Pulmonary artery endothelial cell (primary cell): ENCODE measurements around the gene IFT172. TPM values are rescaled to one million over a fixed set of nuclear protein-coding genes. Genes with fewer than 3 reads are reported as not detected.
"Not testable (repeated sequence)": the region's sequence is repeated elsewhere in the genome, so short reads cannot be mapped to it uniquely, and the experiment has no call there.

Experiments
- DNase-seq: peaks from one replicate; pipeline ENCODE4 v3.0.0-alpha.2; 2011; ENCODE audit warnings: low read depth, low spot score
- total RNA-seq: library from RNA; depleted of rRNA; stranded (reverse); fragments of >200 nt; gene quantifications from 2 replicates; pipeline ENCODE4 v1.2.3, GENCODE V29; 2014

Gene IFT172
- total RNA-seq, result 27.5 and 30.3 TPM in 2 replicates

DNA sequence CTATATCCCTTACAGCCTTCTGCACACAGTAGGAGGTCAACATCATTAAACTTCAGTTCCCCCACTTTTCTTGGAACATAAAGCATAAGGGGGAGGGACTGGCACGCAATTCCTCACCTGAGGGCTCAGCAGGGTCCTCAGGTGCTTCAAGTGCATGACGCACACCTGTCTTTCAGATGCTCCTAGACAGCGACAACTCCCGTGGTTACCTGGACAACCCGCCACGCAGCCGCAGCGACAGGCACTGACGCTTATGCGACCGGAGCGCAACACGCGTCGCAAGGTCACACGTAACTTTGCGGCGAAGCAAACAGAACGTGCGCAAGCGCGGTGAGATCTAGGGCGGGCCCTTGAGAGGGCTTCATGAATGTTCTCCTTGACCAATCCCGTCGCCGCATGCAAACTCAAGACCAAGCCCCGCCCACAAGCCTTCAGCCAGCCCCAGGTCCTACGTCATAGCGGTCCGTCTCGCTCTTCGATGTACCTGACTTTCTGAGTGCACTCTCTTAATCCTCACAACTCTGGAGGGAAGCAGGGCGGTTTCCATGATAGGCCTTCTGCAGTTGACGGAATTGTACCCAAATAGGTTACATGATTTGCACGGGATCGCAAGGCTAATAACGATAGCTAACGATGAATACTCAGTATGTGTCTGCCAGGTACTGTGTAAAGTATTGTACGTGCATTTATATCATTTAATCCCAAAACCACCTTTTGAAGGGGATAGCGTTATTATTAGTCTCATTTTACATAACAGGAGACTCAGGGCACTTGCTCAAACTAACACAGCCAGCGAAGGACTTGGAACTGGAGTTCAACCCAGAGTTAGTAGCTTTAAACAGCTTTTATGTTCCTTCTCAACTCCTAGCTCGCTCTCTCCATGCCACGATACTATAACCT lies at the start of gene IFT172:
TSS of gene IFT172 (minus strand) at position 246 of the 900 bp plus-strand sequence. CDS start at position 156, 90 bp downstream.
- peak; percentile 95 for DNase-seq

DNA sequence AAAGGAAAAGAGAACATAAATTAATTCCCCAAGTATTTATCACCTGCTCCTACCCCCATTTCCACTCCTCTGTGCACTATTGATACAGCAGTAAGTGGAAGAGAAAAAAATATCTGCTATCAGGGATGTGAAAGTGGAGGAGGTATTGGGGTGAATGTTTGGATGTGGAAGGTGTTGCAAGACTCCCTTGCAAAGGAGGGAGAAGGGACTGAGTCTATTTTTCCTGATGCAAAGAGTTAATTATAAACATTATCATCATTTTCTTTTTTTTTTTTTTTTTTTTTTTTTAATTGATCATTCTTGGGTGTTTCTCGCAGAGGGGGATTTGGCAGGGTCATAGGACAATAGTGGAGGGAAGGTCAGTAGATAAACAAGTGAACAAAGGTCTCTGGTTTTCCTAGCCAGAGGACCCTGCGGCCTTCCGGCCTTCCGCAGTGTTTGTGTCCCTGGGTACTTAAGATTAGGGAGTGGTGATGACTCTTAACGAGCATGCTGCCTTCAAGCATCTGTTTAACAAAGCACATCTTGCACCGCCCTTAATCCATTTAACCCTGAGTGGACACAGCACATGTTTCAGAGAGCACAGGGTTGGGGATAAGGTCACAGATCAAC lies 49.4 kb upstream of the IFT172 start:
- not testable (repeated sequence) for DNase-seq

DNA sequence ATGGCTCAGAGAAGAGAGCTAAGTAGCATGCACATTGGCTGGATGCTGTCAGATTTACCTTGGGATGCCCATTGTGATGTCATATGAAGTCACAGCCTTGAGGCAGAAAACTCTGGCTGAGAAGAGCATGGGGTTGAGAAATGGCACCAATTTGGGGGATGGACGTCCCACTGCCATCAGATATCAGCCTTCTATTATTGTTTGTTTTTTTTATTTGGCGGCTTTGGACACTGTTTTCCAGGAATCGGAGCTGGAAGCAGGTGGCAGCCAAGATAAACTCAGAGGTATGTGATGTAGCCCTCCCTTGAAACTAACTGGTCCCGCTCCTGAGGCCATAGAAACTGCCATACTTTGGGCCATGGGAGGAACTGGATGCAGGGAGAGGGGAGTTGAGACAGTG lies 47.7 kb upstream of the IFT172 start:
- DNase-seq, result no peak

- no peak for DNase-seq
These were observed 42.4 kb upstream of the IFT172 start for GRCh38 chr2:27531983-27532382.

GRCh38 chr2:27527182-27527581 lies 37.6 kb upstream of the IFT172 start:
- no peak for DNase-seq

GRCh38 chr2:27522400-27522945 lies 32.9 kb upstream of the IFT172 start:
- no peak for DNase-seq

DNA sequence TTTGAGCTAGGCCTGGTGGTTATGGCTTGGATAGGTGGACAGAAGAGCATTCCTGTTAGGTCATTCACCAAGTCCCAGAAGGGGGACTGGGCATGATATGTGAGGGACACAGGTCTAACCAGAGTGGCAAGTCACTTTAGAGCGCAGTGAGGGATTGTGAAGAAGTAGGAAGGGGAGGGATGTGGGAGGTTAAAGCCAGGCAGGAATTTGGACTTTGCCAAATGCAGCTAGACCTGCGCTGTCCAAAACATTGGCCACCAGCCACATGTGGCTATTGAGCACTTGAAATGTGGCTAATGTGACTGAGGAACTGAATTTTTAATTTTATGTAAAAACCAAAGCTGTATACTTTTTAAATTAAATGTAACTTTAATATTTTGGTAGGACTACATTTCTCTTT lies 30.8 kb upstream of the IFT172 start:
- DNase-seq, result no peak

GRCh38 chr2:27518782-27519113 lies 29.2 kb upstream of the IFT172 start:
- no peak for DNase-seq

DNA sequence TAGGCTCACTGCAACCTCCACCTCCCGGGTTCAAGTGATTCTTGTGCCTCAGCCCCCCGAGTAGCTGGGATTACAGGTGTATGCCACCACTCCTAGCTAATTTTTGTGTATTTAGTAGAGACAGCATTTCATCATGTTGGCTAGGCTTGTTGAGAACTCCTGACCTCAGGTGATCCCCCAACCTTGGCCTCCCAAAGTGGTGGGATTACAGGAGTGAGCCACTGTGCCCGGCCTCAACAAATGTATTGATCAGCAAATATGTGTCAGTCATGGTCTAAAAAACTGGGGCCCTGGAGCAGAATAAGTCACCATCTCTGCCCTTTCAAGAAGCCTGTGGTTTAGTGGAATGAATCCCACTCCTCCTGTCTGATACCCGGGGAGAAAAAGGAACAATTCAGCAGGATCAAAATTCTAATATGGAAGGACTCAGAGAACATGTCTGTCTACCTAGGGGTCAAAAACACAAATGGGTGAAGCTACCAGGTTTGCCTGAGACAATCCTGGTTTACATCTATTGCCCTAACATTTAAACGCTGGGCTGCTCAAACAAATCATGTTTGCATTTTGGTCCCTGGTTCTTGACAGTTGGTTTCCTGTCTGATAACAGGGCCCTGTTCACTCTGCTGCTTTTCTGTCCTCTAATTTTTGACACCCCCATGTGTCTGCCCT lies 28.7 kb upstream of the IFT172 start:
- DNase-seq, result no peak

DNA sequence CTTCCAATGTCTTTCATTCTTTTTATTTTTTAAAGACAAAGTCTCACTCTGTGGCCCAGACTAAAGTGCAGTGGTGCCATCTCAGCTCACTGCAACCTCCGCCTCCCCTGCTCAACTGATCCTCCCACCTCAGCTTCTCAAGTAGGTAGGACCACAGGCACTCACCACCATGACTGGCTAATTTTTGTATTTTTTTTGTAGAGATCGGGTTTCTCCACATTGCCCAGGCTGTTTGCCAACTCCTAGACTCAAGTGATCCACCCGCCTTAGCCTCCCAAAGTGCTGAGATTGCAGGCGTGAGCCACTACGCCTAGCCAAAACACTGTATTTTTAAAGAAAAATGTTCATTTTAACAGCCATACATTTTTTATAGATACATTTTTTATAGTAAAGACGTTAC lies 19.8 kb upstream of the IFT172 start:
- DNase-seq, result no peak

DNA sequence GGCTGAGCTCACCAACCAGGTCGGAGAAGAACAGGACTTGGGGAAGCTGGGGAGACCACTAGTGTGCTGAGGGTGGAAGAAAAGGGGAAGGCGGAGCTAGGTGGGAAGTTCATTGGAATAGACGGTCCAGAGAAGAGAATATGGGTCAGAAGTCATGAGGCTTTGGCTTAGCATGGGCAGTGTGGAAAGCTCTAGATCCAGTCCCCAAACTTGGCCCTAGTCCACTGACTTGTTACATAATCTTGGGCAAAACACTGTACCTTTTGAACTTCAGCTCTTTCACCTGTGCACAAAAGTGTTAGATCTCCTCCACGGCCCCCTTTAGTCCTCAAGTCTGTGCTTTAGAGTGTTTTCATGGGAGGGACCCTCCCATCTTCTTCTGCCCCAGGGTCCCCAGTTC lies 17.8 kb upstream of the IFT172 start:
- DNase-seq, result no peak

GRCh38 chr2:27506587-27506986 lies 17.0 kb upstream of the IFT172 start:
- no peak for DNase-seq

DNA sequence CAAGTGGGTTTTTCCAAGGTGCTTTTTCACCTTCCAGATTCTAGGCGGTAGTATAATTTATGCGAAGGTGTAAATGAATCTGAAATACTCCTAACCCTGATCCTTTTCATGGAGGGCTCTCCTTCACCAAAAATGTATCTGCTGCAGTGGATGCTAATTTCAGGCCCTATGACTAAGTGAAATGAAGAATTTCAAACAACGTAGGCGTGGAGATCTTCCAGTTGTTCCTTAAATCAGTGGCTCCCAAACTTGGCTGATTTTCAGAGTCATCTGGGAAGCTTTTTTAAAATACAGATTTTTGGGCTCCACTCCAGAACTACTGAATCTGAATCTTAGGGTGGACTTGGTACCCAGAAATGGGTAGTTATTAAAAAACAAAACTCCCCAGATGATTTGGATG lies 12.6 kb upstream of the IFT172 start:
- no peak for DNase-seq

- no peak for DNase-seq
These were observed 11.5 kb upstream of the IFT172 start for GRCh38 chr2:27501042-27501441.

DNA sequence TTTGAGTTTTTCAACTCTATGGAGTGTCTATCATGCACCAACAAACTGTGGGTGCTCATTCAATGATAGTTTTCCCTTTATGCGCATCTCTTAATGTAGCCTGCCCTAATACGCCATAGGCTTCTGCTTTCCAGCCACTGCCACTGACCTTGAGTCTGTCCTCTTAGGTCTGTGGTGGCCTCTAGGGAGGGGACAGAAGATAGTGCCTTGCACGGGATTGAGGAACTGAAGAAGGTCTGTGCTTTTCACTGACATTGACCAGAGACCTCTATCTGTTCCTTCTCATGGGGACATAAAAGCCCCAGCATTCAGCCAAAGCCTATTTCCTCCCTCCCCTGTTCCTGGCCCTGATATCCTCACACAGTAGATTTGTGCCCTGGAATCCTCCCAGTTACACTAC lies 9.4 kb upstream of the IFT172 start:
- no peak for DNase-seq

DNA sequence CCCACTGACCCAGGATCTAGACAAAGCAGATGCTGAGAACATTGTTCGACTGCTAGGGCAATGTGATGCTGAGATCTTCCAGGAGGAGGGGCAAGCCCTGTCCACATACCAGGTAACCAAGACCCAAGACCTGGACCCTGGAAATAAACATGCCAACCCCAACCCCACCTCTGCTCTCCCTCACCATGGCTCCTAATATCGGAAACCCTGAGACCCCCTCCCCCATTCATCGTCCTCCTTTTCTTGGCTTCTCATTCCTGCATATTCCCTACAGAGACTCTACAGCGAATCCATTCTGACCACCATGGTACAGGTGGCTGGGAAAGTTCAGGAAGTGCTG lies 7.7 kb upstream of the IFT172 start:
- no peak for DNase-seq

GRCh38 chr2:27496357-27497287 lies 7.1 kb upstream of the IFT172 start, which contains the start of gene GCKR:
TSS of gene GCKR (plus strand) at chr2:27496839. CDS start at chr2:27496905, 66 bp downstream.
- DNase-seq, result no peak

DNA sequence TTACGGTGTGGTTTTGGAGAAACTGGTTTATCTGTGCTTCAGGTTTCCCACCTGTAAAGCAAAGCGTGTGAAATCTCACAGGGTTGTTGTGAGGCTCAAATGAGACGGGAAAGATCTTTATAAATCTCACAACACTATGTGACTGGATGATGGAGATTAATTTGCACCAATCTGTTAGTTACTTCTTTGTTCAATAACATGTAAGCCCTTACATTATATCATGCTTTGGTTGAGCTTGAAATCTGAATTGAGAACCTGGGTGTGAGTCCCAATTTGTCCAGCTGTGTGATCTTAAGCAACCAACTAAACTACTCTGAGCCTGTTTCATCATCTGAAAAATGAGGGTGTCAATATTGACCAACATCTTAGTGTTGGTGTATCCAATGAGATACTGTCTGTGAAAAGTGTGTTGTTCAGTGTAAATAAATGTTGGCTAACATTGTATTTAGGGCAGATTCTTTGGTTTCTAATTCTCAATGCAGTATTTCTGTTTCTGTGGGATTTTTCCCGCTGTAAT lies 6.4 kb upstream of the IFT172 start:
- DNase-seq, result no peak

DNA sequence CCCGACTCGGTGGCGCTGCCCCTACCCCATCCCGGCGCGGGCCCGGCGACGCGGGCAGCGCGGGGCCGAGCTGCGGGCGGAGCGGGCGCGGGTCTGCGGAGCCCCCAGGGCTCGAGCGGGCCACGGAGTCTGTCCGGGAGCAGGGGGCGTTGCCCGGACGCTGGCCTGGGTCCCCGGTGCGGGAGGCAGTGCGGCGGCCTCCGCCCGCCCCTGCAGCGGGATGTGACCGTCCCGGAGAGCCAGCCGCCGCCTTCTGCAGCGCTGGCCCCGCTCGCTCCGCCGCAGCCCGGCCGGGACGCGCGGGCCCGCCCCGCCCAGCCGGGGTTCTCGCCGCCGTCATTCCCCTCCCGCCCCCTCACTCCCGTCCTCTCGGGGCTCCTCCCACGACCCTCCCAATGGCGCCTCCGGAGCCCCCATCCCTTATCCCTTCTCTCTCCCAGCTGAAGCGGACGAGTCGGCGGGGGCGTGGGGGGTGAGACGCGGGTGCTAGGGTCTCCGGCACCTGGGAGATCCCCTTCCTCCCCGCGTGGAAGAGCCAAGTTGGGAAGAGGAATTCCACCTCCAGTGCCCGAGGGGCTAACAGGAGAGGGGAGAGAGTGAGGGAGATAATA lies 5.5 kb upstream of the IFT172 start, which contains the start of gene FNDC4:
TSS of gene FNDC4 (minus strand) at position 257 of the 611 bp plus-strand sequence. CDS start 521 bp downstream, outside the sequence.
- no peak for DNase-seq

GRCh38 chr2:27494284-27494943 lies 4.9 kb upstream of the IFT172 start:
- no peak for DNase-seq
